ENCODE data around the gene C16orf82.

Gene C16orf82

GRCh38 chr16:27088216-27088615 is 21.5 kb downstream of the C16orf82 start:
- no peak for DNase-seq (ENCODE audit: low read depth)

- no peak for DNase-seq (ENCODE audit: low read depth)
These were observed 29.6 kb downstream of the C16orf82 start for GRCh38 chr16:27096375-27096774.

GRCh38 chr16:27097800-27098230 is 31.1 kb downstream of the C16orf82 start:
- DNase-seq (ENCODE audit: low read depth): peak; percentile 42

- no peak for DNase-seq (ENCODE audit: low read depth)
These were observed 31.8 kb downstream of the C16orf82 start for GRCh38 chr16:27098366-27099049.

GRCh38 chr16:27102701-27103575 is 36.2 kb downstream of the C16orf82 start:
- no peak for DNase-seq (ENCODE audit: low read depth)

GRCh38 chr16:27103954-27104353 is 37.2 kb downstream of the C16orf82 start:
- no peak for DNase-seq (ENCODE audit: low read depth)

- DNase-seq (ENCODE audit: low read depth): no peak
These were observed 39.6 kb downstream of the C16orf82 start for GRCh38 chr16:27106305-27106704.

GRCh38 chr16:27107185-27107592 is 40.5 kb downstream of the C16orf82 start:
- DNase-seq (ENCODE audit: low read depth): no peak

GRCh38 chr16:27108051-27108770 is 41.5 kb downstream of the C16orf82 start:
- no peak for DNase-seq (ENCODE audit: low read depth)

GRCh38 chr16:27108826-27109665 is 42.3 kb downstream of the C16orf82 start:
- DNase-seq (ENCODE audit: low read depth): no peak

GRCh38 chr16:27109666-27110523 is 43.2 kb downstream of the C16orf82 start:
- DNase-seq (ENCODE audit: low read depth): peak; percentile 43

- no peak for DNase-seq (ENCODE audit: low read depth)
These were observed 43.8 kb downstream of the C16orf82 start for GRCh38 chr16:27110524-27110896.

- no peak for DNase-seq (ENCODE audit: low read depth)
These were observed 44.8 kb downstream of the C16orf82 start for GRCh38 chr16:27111486-27111885.

GRCh38 chr16:27112093-27112811 is 45.5 kb downstream of the C16orf82 start:
- no peak for DNase-seq (ENCODE audit: low read depth)

GRCh38 chr16:27113341-27113841 is 46.7 kb downstream of the C16orf82 start:
- DNase-seq (ENCODE audit: low read depth): no peak

- DNase-seq (ENCODE audit: low read depth): no peak
These were observed 47.3 kb downstream of the C16orf82 start for GRCh38 chr16:27114006-27114405.

GRCh38 chr16:27118526-27118925 is 51.8 kb downstream of the C16orf82 start:
- no peak for DNase-seq (ENCODE audit: low read depth)
